K562 (cell line): Measurements from ENCODE around the gene CRELD2. TPM values are rescaled to one million over a fixed set of nuclear protein-coding genes. Genes with fewer than 3 reads are reported as not detected.

Experiments used
- ATAC-seq: fragments of 200-7000 bp; cut with Tn5 transposase; 3 replicates; pipeline ENCODE4 v1.9.1; 2020; ENCODE audit warnings: moderate library complexity
- BruUV-seq: library from RNA; stranded (reverse); fragments of 400-500 nt; replicated peaks from 2 replicates; lab custom pipeline; 2021; lab: Mats Ljungman, UMichigan
- CTCF ChIA-PET: fragments of 300-600 bp; formaldehyde crosslinking; extraction: SDS; loops from one replicate; lab custom pipeline; 2021; ENCODE audit warnings: low intra/inter-chr PET ratio; lab: Yijun Ruan, JAX
- POLR2A ChIA-PET: fragments of 300-600, 350-650 bp; sonication (Branson Sonifier 250); formaldehyde crosslinking; extraction: SDS; loops from one replicate; lab custom pipeline; 2021; ENCODE audit warnings: antibody characterized with exemption, inconsistent platforms; lab: Yijun Ruan, JAX
- DNase-seq, 4 experiments: peaks; one replicate each; pipeline versions ENCODE4 v3.0.0 to v3.0.0-alpha.2; 2011 to 2018; ENCODE audit warnings: low spot score in 3 of 4, mixed read lengths in 3 of 4; ENCODE audit errors: extremely low read depth in 1 of 4
- FAIRE-seq: peaks from 2 replicates; lab custom pipeline; 2011; peaks lifted over from hg19 to GRCh38; lab: Jason Lieb, UNC
- H2AFZ ChIP-seq: 2 replicates; pipeline ENCODE4 v1.6.0; 2011; ENCODE audit warnings: low read depth, low read length, control low read depth, inconsistent platforms
- H3K27ac ChIP-seq: fragments of 200-600 bp; 3 replicates; pipeline ENCODE4 v1.8.0; 2011; ENCODE audit warnings: low read depth, mild to moderate bottlenecking, control low read depth, inconsistent platforms, low read length, moderate library complexity, mixed read lengths; ENCODE audit errors: extremely low read depth
- H3K27me3 ChIP-seq, 2 experiments: fragments of 300-600 bp in 1 of 2; 2 replicates in 1 of 2; 3 replicates in 1 of 2; pipeline versions ENCODE4 v1.6.0 to v1.8.0; 2011; ENCODE audit warnings: inconsistent platforms in 2 of 2, low read length in 2 of 2, mild to moderate bottlenecking in 1 of 2, mixed read lengths in 1 of 2, moderate library complexity in 1 of 2; ENCODE audit not compliant: control insufficient read depth in 2 of 2, insufficient read depth in 2 of 2
- H3K36me3 ChIP-seq: fragments of 300-600 bp; 3 replicates; pipeline ENCODE4 v1.8.0; 2011; ENCODE audit warnings: mild to moderate bottlenecking, low read length, inconsistent platforms; ENCODE audit not compliant: control insufficient read depth, insufficient read depth
- H3K4me1 ChIP-seq, 2 experiments: fragments of 200-600 bp in 1 of 2; replicated peaks in 1 of 2; 2 replicates in 1 of 2; 3 replicates in 1 of 2; pipeline versions ENCODE4 v1.5.1 to v1.8.0; 2011; ENCODE audit warnings: inconsistent platforms in 2 of 2, low read length in 2 of 2, mild to moderate bottlenecking in 1 of 2, mixed read lengths in 1 of 2, moderate library complexity in 1 of 2; ENCODE audit not compliant: control insufficient read depth in 2 of 2, insufficient read depth in 2 of 2
- H3K4me2 ChIP-seq: 2 replicates; pipeline ENCODE4 v1.6.1; 2011; ENCODE audit warnings: low read length, control low read depth, inconsistent platforms, mixed read lengths; ENCODE audit not compliant: insufficient read depth
- H3K4me3 ChIP-seq: fragments of 200-600 bp; sonication (generic), shearing (Covaris generic); 2 replicates; pipeline ENCODE4 v1.5.1; 2016; ENCODE audit warnings: control low read depth, inconsistent platforms
- H3K79me2 ChIP-seq: fragments of 200-600 bp; 3 replicates; pipeline ENCODE4 v1.8.0; 2011; ENCODE audit warnings: low read length, inconsistent platforms; ENCODE audit not compliant: control insufficient read depth, insufficient read depth
- H3K9ac ChIP-seq, 2 experiments: 2 replicates each; pipeline versions ENCODE4 v1.6.0 to v1.6.1; 2011; ENCODE audit warnings: low read depth in 2 of 2, low read length in 2 of 2, control low read depth in 1 of 2, inconsistent platforms in 1 of 2, mild to moderate bottlenecking in 1 of 2, mixed read lengths in 1 of 2; ENCODE audit not compliant: insufficient read depth in 1 of 2
- H3K9me1 ChIP-seq: one replicate; pipeline ENCODE4 v1.6.0; 2011; ENCODE audit warnings: inconsistent platforms, mild to moderate bottlenecking, low read length, moderate library complexity; ENCODE audit not compliant: control insufficient read depth, insufficient read depth
- H3K9me3 ChIP-seq: replicated peaks from 2 replicates; pipeline ENCODE4 v1.5.1; 2011; ENCODE audit warnings: low read depth, low read length, inconsistent platforms; ENCODE audit not compliant: control insufficient read depth, insufficient read depth
- H4K20me1 ChIP-seq: replicated peaks from 2 replicates; pipeline ENCODE4 v1.6.1; 2011; ENCODE audit warnings: low read length, inconsistent platforms, mixed read lengths; ENCODE audit not compliant: control insufficient read depth, insufficient read depth
- ETS2 ChIP-seq: IDR thresholded peaks from 2 replicates; pipeline ENCODE4 v1.6.1; 2016; ENCODE audit warnings: borderline replicate concordance, missing genetic modification characterization, mild to moderate bottlenecking, moderate library complexity, missing compliant biosample characterization; ENCODE audit not compliant: poor library complexity, severe bottlenecking
- HCFC1 ChIP-seq: IDR thresholded peaks from 2 replicates; pipeline ENCODE4 v1.6.1; 2012; ENCODE audit warnings: low read depth, low read length, improper control_type of control experiment
- NCOA4 ChIP-seq: fragments of 450-650 bp; IDR thresholded peaks from 2 replicates; pipeline ENCODE4 v1.6.1; 2018; ENCODE audit warnings: mild to moderate bottlenecking; ENCODE audit not compliant: partially characterized antibody
- NR2C2 ChIP-seq, 2 experiments: fragments of 200-800 bp in 1 of 2; sonication (Bioruptor generic) in 1 of 2; sonication (generic) in 1 of 2; formaldehyde crosslinking in 1 of 2; IDR thresholded peaks; 2 replicates each; pipeline versions ENCODE4 v1.6.1 to v1.8.0; 2016 to 2022; ENCODE audit warnings: mild to moderate bottlenecking in 1 of 2, missing compliant biosample characterization in 1 of 2, missing genetic modification characterization in 1 of 2, missing genetic modification reagents in 1 of 2
- POLR3A ChIP-seq: IDR thresholded peaks from 2 replicates; pipeline ENCODE4 v1.6.1; 2011; ENCODE audit warnings: borderline replicate concordance, mild to moderate bottlenecking, moderate library complexity; ENCODE audit not compliant: insufficient read length, insufficient read depth; ENCODE audit errors: extremely low read depth
- SP2 ChIP-seq: IDR thresholded peaks from 2 replicates; pipeline ENCODE4 v1.6.1; 2011; ENCODE audit warnings: mild to moderate bottlenecking, low read depth, low read length, moderate library complexity; ENCODE audit not compliant: poor library complexity, severe bottlenecking; ENCODE audit errors: extremely low read depth
- TAL1 ChIP-seq: fragments of 450-650 bp; IDR thresholded peaks from 2 replicates; pipeline ENCODE4 v1.6.1; 2016; ENCODE audit warnings: mild to moderate bottlenecking
- U2AF2 ChIP-seq: fragments of 200-400 bp; formaldehyde crosslinking; optimal IDR thresholded peaks from 2 replicates; pipeline ENCODE3; 2017; ENCODE audit warnings: low read depth, mild to moderate bottlenecking, low read length
- ZFP1 ChIP-seq: fragments of 450-650 bp; formaldehyde crosslinking; IDR thresholded peaks from 2 replicates; pipeline ENCODE4 v1.4.0; 2020; ENCODE audit warnings: mild to moderate bottlenecking, mixed read lengths
- ZNF134 ChIP-seq: fragments of 250-450 bp; sonication (Bioruptor Pico); conservative IDR thresholded peaks from 2 replicates; pipeline ENCODE4 v1.4.0; 2020
- ZNF384 ChIP-seq: IDR thresholded peaks from 2 replicates; pipeline ENCODE4 v1.6.1; 2012; ENCODE audit warnings: low read depth, low read length, improper control_type of control experiment
- WGBS: fragments of 100-300 bp; shearing (Covaris generic); methylation state at CpG from one replicate; pipeline ENCODE4 v1.1.6; 2016; ENCODE audit warnings: low coverage, mixed read lengths; ENCODE audit not compliant: insufficient coverage; ENCODE audit errors: missing lambda C conversion rate; 5-methylcytosine and 5-hydroxymethylcytosine counted together
- in situ Hi-C: fragments of 300-500 bp; cut with MboI; formaldehyde crosslinking; loops from 4 replicates; pipeline ENCODE4 v1.15.0; 2018; ENCODE audit warnings: inconsistent platforms, mixed read lengths
- intact Hi-C: fragments of 100-400 bp; cut with micrococcal nuclease; formaldehyde crosslinking; loops from 2 replicates; pipeline ENCODE4 v1.14.2; 2022
- polyA plus RNA-seq, 8 experiments: library from polyadenylated mRNA; depleted of rRNA in 4 of 8; stranded (reverse) in 5 of 8; unstranded in 3 of 8; fragments of >200 nt; fragmentation: Nextera tagmentation in 2 of 8; fragmentation: Illumina TruSeq in 1 of 8; extraction: Ambion mirVana in 2 of 8; extraction: Trizol in 1 of 8; gene quantifications; 2 replicates each; pipeline versions ENCODE4 v1.2.1 to v1.2.3, GENCODE V29; 2011 to 2014; ENCODE audit warnings: inconsistent platforms in 1 of 8, missing spikeins in 1 of 8
- total RNA-seq, 7 experiments: library from RNA; depleted of rRNA in 6 of 7; stranded (reverse); fragments of >200 nt in 6 of 7; fragmentation: Illumina TruSeq in 2 of 7; extraction: Trizol in 2 of 7; gene quantifications; 2 replicates each; pipeline versions ENCODE4 v1.2.1 to v1.2.3, GENCODE V29; 2011 to 2021; ENCODE audit warnings: low replicate concordance in 1 of 7
- TF ChIP-seq, protein P1 (sequence below), 2 experiments: IDR thresholded peaks in 1 of 2; conservative IDR thresholded peaks in 1 of 2; 2 replicates each; pipeline ENCODE4 v1.6.1; 2016; ENCODE audit warnings: low read depth in 2 of 2, mild to moderate bottlenecking in 1 of 2, missing compliant biosample characterization in 1 of 2, missing genetic modification characterization in 1 of 2, moderate library complexity in 1 of 2
- TF ChIP-seq, protein P2 (sequence below): fragments of 450-650 bp; IDR thresholded peaks from 2 replicates; pipeline ENCODE4 v1.6.1; 2016

Gene CRELD2
- total and polyA plus RNA-seq, 9 of the 15 experiments (the other 6 are each of a cell fraction or from before 2014, with no cell fraction given): 0.96 to 25.3 (median 8.8) TPM

DNA sequence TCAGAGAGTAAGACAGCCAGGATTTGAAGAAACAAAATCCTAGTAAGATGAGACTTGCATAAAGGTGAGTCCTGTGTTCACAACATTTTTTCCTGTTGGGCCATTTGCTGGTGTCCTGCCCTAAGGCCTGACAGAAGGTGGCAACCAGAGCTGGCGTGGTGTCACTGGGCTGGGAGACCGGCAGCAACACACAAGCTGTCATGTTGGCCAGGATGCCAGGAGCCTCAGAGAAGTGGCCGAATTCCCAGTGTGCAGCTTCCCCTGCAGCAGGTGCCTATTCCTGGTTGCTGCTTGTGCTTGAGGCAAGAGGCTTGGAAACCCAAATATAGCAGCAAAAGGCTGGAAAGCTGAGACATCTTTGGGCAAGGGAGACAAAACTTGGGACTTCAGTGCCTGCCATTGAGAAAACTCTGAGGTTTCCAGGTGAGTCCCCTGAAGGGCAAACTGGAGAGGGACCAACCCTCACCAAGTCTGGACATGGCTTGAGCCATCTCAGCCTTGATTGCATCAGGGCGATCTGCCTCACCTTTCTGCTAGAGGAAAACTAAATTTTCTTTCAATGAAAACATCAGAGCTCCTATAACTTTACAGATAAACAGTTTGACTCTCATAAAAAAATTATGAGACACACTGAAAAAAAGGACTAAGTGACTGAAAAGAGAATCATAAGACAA lies 26.1 kb upstream of the CRELD2 start:
- BruUV-seq: no TSS peak
- intact Hi-C loops: no loop called here

More for the DNA sequence above, 26.1 kb upstream of the CRELD2 start:
- Histone ChIP-seq H3K9me3 (peaks cover 7% of the 10 kb centered on the region), H3K36me3 (peaks cover 16% of the 10 kb centered on the region; the same call in 2 of the 3 replicates), H3K9me1 (no peaks in the 10 kb centered on the region), H4K20me1 (no peaks in the 10 kb centered on the region), H3K9ac (no peak overlapping the region; a peak in 1 of 4 replicates), H3K4me3 (no peak overlapping the region), H3K79me2 (no peaks in the 10 kb centered on the region; the same call in 2 of the 3 replicates), H3K4me2 (no peak overlapping the region), H2AFZ (no peak overlapping the region), H3K4me1 (peaks cover 3 to 4% of the 10 kb centered on the region in 2 experiments; a peak in 3 of 5 replicates), H3K27me3 (no peaks in the 10 kb centered on the region), H3K27ac (no peak overlapping the region)
- TF ChIP-seq ZFP1 (CRISPR knock-in tag) (no peak), NCOA4 (no peak), SP2 (no peak), TAL1 (no peak), POLR3A (no peak), ZNF134 (CRISPR knock-in tag) (no peak), U2AF2 (no peak), NR2C2 (CRISPR knock-in tag; IDR thresholded peaks at IDR 0.05) (no peak), NR2C2 (tag; IDR thresholded peaks at IDR 0.05) (no peak), ZNF384 (no peak), ETS2 (tag) (no peak), HCFC1 (no peak)
- TF ChIP-seq, protein P1, sequence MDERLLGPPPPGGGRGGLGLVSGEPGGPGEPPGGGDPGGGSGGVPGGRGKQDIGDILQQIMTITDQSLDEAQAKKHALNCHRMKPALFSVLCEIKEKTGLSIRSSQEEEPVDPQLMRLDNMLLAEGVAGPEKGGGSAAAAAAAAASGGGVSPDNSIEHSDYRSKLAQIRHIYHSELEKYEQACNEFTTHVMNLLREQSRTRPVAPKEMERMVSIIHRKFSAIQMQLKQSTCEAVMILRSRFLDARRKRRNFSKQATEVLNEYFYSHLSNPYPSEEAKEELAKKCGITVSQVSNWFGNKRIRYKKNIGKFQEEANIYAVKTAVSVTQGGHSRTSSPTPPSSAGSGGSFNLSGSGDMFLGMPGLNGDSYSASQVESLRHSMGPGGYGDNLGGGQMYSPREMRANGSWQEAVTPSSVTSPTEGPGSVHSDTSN (CRISPR knock-in tag; IDR thresholded peaks at IDR 0.05; ENCODE audit: low read depth): no peak
- TF ChIP-seq, protein P1 (tag; conservative IDR thresholded peaks at IDR 0.05; ENCODE audit: low read depth): no peak
- TF ChIP-seq, protein P2, sequence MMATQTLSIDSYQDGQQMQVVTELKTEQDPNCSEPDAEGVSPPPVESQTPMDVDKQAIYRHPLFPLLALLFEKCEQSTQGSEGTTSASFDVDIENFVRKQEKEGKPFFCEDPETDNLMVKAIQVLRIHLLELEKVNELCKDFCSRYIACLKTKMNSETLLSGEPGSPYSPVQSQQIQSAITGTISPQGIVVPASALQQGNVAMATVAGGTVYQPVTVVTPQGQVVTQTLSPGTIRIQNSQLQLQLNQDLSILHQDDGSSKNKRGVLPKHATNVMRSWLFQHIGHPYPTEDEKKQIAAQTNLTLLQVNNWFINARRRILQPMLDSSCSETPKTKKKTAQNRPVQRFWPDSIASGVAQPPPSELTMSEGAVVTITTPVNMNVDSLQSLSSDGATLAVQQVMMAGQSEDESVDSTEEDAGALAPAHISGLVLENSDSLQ: no peak
- FAIRE-seq: no peak
- no peak for ATAC-seq
- in situ Hi-C loops: no loop called here
- ChIA-PET POLR2A (no interaction called here), CTCF (no interaction called here)
- 86% methylated on average over 4 of the region's 4 CpGs for WGBS
- no peak for DNase-seq
